Medulla oblongata (tissue), 1 donor: Measurements from ENCODE around the gene NOX4.
"Not testable (repeated sequence)": the region's sequence is repeated elsewhere in the genome, so short reads cannot be mapped to it uniquely, and the experiment has no call there.

Experiments
- DNase-seq: peaks from one replicate; pipeline ENCODE4 v3.0.0-alpha.2; 2015; ENCODE audit errors: extremely low spot score

The NOX4 gene

DNA sequence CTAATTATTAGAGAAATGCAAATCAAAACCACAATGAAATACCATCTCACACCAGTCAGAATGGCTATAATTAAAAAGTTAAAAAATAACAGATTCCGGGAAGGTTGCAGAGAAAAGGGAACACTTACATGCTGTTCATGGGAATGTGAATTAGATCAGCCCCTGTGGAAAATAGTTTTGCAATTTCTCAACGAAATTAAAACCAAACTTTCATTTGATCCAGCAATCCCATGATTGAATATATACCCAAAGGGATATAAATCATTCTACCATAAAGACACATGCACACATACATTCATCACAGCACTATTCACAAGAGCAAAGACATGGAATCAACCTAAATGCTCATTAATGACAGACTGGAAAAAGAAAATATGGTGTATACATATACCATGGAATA, 32.5 kb downstream of the NOX4 start:
- no peak for DNase-seq

DNA sequence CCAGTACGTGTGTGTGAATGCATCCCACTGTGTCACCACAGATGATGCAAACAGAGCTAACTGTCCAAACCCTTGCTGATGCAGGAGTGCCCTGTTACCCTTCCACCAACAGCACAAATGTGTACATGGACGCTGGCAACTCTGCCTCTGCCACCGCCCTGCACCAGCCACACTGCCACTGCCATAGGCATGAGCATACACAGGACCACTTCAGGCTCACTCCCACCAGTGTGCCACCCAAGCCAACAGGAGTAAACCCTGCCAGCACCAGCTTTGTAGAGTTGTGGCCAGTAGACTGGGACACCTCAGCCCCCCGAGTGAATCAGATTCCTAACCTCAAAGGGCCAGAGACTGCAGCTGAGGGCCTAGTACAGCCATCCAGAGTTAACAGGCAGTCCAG, 34.0 kb downstream of the NOX4 start:
- DNase-seq = no peak

DNA sequence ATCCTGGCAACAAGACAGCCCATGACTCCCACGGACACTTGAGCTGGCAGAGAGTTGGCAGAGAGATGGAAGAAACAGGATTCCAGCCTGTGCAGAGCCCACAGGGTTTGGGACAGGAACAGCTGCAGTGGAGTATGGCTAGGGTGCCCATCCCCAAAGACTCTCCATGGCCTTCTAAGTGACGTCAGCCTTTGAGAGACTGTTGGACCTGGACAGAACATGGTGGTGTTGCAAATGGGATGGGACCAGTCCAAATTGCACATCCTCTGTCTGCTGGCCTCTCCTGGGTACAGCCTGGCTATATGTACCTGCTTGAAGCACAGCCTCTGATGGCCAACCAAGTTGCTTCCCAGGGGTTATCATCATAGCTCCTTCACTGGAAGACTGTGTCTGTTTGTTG, 34.5 kb downstream of the NOX4 start:
- no peak for DNase-seq

DNA sequence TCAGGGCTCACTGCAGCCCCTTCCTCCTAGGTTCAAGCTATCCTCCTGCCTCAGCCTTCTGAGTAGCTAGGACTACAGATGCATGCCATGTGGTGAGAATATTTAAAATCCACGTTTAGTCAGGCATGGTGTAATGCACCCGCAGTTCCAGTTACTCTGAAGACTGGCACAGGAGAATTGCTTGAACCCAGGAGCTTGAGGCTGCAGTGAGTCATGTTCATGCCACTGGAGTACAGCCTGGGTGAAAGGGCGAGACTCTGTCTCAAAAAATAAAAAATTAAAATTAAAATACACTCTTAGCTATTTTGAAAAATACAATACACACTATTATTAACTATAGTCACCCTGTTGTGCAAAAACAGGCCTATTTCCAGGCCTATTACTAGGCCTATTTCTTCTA, 38.4 kb downstream of the NOX4 start:
- DNase-seq = no peak

DNA sequence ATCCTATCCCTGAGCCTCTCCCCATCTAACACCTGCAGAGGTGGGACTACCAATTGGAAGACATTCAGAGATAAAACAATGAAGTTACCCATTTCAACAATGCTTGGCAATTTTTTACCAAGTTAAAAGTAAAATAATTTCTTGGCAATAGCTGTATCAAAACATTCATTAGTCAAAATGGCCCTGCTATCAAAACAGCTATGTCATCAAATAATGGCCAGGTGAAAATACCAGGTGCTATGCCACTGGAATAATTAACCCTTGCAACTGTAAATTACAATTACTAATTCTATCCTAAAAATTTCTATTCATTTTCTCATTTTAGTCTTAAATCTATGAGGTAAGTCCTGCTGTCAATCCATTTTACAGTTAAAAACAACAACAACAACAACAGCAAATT, 43.3 kb downstream of the NOX4 start:
- DNase-seq = no peak

DNA sequence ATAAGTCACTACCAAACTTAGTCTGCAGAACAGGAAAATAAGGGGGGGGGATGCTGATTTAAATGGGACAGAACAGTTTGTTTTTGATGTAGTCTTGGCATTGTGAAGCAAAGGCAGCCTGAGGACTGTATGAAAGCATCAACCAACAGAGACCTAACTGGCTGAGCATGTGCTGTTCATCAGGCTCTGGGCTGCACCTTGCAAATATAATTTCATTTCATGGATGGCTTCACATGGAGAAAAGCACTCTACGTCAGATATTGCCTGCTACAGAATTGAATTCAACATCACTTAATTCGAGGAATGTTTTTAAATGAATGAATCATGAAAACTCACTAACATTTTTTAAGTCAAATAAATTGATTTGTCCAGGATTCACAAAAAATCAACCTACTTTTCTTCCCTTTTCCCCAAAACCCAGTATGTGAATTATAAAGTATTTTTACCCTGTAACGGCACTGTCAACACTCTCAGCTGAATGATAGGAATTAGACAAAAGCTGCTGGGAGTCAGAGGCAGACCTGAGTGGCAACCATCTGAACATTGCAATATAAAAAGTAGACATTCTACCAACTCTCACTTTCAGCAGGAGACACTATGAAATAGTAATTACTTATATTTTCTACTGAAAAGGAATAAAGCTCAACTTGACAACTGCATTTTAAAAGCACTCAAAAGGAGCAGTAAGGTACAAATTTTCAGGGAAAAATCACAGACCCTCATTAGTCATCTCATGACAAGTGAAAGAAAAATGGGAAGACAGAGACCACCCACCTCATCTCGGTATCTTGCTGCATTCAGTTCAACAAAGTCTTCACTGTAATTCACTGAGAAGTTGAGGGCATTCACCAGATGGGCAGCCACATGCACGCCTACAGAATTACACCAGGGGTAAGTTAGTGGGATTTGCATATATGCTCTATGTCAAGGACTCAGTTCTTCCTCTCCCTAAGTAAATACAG, 47.5 kb downstream of the NOX4 start:
- DNase-seq = no peak

DNA sequence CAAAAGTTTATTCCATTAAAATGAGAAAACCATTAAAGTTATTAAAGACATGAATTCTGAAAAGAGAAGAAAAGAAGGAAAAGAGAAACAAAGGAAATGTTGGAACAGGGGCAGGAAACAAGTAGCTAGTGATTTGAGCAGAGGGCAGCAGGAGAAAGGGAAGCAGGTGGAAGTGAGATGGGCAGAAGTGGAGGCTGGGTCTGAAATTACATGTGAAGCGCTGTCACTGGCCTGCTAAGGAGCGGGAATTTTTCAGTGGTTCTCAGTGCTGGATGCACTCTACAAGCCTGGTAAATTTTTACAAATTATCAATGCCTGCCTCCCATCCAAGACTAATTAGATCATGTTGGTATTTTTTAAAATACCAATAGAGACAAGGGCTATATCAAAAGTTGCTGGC, 48.4 kb downstream of the NOX4 start:
- DNase-seq = no peak

DNA sequence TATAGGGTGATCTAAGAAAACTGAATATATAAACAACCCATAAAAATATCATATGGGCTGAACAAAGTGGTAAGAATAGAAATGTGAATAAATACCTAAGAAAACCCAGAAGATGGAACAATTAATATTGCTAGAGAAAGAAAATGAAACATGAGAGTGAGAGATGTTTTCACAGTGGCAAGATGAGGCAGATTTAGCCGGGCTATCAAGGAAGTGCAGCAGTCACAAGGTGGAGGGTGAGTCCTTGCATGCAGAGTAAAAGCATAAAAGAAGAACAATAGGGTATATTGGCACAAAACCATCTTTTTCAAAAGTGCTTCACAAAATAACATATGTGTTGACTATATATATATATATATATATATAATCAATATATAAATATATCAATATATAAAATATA, 49.6 kb downstream of the NOX4 start:
- DNase-seq = no peak

DNA sequence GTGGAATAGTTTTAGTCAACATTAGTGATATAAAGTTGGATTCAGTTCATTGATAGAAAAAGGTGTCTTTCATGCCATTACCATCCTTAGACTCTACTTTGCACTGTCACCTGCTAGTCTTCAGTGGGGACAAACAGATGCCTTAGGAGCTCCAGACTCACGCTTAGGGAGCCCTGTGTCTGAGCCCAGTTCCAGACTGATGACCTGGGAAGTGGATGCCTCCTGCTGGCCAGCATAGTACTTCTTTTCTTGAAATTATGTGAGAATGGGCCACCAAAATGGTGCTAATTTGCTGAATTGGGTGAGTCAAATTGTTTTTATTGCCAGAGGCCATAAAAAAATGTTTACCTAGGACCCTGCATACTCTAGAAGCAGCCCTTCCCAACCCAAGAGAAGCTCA, 53.9 kb downstream of the NOX4 start:
- no peak for DNase-seq

DNA sequence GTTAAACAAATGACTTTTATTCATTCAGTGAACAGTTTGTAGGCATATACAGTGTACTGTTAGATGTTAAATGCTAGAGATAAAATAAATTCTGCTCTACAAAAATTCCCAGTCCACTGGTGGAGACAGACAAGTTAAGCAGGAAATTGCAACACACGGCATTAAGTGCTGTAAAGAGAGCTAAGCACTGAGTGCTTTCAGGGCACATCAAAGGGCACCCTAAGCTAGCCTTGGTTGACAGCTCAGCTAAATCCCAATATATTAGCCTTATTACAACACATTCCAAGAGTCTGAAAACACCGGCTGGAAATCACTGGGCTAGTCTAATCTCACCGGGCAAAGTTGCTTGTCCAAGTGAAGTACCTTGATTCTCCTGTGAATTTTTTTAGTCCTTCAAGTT, 55.1 kb downstream of the NOX4 start:
- DNase-seq = no peak

DNA sequence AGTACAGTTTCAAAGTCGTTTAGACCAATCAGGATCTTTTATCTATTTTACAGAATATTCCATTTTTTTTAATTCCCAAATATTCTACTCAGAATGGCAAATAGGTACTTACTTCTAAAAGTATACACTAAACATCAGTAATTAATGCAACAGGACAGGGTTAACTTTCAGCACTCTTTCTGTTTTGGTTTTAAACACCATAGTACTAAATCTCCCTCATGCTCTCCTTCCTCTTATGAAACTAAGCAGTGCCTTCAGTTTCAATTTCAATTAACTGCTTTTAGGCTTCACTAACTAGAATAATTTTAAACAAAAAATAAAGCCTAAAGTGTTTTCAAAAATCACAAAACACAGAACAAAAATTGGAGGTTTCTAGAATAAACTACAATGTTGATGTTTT, 57.9 kb downstream of the NOX4 start:
- no peak for DNase-seq

DNA sequence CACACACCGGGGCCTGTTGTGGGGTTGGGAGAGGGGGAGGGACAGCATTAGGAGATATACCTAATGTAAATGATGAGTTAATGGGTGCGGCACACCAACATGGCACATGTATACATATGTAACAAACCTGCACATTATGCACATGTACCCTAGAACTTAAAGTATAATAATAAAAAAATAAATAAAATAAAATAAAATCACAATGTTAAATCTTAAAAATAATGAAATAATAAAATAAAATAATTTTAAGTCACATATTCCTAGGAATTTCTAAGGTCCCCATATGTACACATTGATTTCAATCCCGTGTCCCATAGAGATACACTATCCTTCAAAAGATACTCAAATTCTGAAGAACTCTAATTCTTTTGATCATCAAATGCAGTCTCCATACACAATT, 59.0 kb downstream of the NOX4 start:
- not testable (repeated sequence) for DNase-seq

DNA sequence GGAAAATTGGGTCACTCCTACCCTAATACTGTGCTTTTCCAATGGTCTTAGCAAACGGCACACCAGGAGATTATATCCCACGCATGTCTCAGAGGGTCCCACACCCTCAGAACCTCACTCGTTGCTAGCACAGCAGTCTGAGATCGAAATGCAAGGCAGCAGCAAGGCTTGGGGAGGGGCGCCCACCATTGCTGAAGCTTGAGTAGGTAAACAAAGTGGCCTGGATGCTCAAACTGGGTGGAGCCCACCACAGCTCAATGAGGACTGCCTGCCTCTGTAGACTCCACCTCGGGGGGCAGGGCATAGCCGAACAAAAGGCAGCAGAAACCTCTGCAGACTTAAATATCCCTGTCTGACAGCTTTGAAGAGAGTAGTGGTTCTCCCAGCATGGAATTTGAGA, 64.7 kb downstream of the NOX4 start:
- DNase-seq = not testable (repeated sequence)

DNA sequence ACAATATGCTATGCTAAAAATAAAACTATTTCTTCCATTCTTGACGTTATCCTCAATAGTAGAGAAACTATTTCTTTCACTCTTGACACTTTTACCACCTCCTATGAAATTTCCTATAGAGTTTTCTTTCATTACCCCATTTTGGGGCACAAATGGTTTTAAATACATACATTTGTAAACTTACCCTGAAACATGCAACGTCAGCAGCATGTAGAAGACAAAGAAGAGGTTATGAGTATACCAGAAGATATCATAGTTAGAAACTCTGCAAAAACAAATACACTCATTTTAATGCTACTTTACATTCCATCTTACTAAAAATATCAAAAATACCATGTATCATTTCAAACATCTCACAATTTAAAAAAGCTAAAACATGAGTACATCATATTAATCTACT, 69.5 kb downstream of the NOX4 start:
- no peak for DNase-seq

DNA sequence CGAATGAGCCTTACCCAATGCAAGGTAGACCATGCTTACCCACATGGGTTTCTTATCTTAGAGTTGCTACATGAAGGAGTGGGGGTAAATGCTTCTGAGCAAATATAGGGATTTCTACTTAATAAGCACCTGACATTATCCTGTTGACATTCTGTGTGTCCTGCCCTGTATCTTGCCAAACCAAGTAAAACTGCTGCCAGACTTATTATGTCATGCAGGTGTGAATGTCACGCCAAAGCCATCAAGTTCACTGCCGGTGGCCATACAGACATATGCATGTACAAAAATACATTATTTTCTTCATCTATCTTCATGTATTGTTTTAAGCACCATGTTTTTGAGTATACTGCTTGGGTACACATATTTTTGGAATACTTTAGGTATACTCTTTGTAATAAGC, 70.2 kb downstream of the NOX4 start:
- no peak for DNase-seq

DNA sequence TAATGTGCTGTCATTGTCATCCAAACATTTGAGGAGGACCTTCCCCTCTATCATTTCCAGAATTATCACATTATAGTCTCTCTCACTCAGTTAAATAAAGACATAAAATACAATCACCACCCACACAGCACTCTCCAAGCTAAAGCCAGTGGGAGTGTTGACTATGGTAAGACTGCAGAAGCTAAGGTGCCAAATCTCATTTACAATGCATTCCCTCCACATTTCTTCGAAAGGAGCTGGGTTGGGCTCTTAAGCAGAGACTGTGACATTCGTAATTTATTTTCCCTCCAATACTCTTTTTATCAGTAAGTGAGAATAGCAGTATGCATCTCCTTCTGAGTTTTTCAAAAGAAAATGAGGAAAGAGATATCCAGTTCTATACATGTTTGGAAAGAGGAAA, 74.2 kb downstream of the NOX4 start:
- no peak for DNase-seq

DNA sequence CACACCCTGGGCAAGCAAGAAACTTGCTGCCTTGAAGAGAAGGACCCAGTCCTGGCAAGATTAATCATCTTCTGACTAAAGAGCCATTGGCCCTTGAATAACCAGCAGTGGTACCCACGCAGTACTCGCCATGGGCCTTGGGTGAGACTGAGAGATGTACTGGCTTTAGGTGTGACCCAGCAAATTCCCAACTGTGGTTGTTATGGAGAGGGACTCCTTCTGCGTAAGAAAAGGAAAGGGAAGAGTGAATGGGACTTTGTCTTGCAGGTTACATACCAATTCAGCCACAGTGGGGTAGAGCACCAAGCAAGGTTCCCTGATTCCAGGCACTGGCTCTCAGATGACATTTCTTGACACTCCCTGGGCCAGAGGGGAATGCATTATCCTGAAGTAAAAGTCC, 80.1 kb downstream of the NOX4 start:
- not testable (repeated sequence) for DNase-seq

DNA sequence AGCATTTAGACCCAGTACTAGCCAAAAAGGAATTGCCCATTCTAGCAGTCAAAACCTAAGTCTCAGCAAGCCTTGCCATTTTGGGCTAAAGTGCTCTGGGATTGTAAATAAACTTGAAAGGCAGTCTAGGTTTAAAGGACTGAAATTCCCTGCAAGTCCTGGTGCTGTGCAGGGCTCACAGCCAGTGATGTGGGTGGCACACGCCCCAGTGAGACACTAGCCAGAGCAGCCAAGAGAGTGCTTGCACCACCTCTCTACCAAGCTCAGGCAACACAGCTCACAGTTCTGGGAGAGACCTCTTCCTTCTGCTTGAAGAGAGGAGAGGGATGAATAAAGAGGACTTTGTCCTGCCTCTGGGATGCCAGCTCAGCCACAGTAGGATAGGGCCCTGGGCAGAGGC, 80.5 kb downstream of the NOX4 start:
- DNase-seq = not testable (repeated sequence)

DNA sequence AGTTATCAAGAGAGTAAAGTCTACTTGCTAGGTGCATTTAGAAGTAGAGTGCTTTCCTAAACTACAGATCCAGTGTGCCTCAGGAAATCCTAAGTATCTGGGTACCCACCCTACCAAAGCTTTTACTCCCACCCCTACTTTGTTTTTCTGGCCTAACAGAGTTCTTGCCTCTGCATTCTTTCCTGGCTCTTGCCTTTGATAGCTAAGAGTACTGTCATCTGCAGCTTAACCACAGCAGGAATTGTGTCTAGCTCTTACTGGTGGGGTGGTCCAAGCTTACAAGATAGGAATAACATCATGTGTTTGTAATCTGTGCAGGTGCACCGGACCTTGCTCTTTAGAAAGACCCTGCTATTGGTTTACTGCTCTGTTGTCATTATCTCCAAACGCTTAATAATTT, 82.7 kb downstream of the NOX4 start:
- not testable (repeated sequence) for DNase-seq

DNA sequence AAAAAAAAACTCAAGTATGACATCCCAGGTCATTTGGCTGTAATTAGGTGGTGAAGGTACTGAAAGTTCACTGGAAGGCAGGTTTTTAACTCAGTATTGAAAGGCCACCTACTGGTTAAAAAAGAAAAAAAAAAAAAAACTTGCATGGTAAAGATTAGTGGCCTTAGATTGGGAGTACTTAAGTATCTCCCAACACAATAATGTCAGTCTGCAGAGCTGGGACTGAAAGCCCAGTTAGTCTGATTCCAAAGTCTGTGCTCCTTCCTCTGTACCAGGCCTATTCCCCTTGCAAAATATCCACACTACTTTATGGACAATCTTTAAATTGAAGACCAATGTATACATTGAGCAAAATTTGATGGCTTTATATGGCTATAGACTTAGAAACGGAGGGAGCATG, 85.5 kb downstream of the NOX4 start:
- DNase-seq = no peak

DNA sequence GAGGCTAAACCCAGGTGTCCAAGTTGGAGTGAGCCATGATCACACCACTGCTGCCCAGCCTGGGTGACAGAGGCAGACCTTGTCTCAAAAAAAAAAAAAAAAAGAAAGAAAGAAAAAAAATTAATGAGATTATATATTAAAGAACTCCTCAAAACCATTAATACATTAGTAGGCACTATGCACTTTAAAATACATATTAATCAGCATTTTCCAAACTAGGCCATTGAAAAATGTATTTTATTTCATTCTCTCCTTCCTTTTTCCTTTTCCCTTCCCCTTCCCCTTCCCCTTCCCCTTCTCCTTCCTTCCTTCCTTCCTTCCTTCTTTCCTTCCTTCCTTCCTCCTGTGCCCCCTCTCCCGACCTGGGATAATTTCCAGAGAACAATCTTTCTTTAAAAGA, 99.5 kb downstream of the NOX4 start:
- DNase-seq = not testable (repeated sequence)

DNA sequence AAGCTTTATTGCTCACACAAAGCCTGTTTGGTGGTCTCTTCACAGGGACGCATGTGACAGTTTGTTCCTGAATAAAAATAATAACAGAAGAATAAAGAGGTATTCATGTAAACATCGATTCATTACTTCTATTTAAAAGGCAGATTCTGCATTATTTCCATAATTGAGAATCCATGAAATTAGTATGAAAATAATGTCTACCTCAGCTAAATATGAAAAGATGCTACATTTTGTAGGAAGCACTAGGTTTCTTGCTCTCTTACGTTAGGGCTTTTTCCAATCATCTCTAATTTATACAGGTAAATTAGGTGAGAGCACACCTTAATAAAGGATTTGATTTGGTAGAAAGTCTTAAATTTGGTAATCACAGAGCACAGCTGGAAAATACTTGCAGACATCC, 103.7 kb downstream of the NOX4 start:
- not testable (repeated sequence) for DNase-seq

DNA sequence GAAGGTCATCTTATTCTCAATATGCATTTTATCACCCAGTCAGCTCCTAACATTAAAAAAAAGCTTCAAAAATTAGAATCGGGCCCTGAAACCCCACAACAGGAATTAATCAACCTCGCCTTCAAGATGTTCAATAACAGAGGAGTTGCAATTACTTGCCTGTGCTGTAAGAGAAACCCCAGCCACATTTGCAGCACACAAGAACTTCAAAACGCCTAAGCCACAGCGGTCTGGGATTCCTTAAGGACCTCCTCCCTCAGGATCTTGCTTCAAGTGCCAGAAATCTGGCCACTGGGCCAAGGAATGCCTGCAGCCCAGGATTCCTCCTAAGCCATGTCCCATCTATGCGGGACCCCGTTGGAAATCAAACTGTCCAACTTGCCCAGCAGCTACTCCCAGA, 108.2 kb downstream of the NOX4 start:
- DNase-seq = not testable (repeated sequence)

DNA sequence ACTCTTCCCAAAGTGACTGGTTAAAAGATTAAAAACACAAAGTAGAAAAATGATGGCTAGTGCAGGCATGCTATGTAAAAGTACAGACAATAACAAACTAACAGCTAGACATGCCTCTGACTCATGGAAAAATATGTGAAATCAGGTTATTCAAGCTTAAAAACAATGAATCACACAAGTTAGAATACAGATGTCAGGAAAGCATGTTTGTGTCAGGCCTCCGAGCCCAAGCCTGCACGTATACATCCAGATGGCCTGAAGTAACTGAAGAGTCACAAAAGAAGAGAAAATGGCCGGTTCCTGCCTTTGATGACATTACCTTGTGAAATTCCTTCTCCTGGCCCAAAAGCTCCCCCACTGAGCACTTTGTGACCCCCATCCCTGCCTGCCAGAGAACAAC, 110.1 kb downstream of the NOX4 start:
- DNase-seq = no peak
